Ishikawa (cell line): ENCODE data around the gene STX17.

Source experiments
- CEBPB ChIP-seq: IDR thresholded peaks from 2 replicates; pipeline ENCODE4 v1.6.1; 2012
- CREB1 ChIP-seq: IDR thresholded peaks from 2 replicates; pipeline ENCODE4 v1.6.1; 2012; ENCODE audit warnings: low read depth
- EP300 ChIP-seq: IDR thresholded peaks from 2 replicates; pipeline ENCODE4 v1.6.1; 2012; ENCODE audit warnings: borderline replicate concordance
- FOXM1 ChIP-seq: IDR thresholded peaks from 2 replicates; pipeline ENCODE4 v1.6.1; 2012; ENCODE audit warnings: low read depth, borderline replicate concordance
- NFIC ChIP-seq: IDR thresholded peaks from 2 replicates; pipeline ENCODE4 v1.6.1; 2012
- RAD21 ChIP-seq: IDR thresholded peaks from 2 replicates; pipeline ENCODE4 v1.6.1; 2012; ENCODE audit warnings: low read depth
- REST ChIP-seq: IDR thresholded peaks from 2 replicates; pipeline ENCODE4 v1.6.1; 2012; ENCODE audit warnings: low read depth, mild to moderate bottlenecking
- TAF1 ChIP-seq: IDR thresholded peaks from 2 replicates; pipeline ENCODE4 v1.6.1; 2012; ENCODE audit warnings: low read depth, mild to moderate bottlenecking
- TCF12 ChIP-seq: IDR thresholded peaks from 2 replicates; pipeline ENCODE4 v1.6.1; 2012; ENCODE audit warnings: low read depth
- TEAD4 ChIP-seq: IDR thresholded peaks from 2 replicates; pipeline ENCODE4 v1.6.1; 2012
- YY1 ChIP-seq: IDR thresholded peaks from 2 replicates; pipeline ENCODE4 v1.6.1; 2012; ENCODE audit warnings: low read depth
- TF ChIP-seq, protein P1 (sequence below): IDR thresholded peaks from 2 replicates; pipeline ENCODE4 v1.6.1; 2012
- TF ChIP-seq, protein P2 (sequence below): IDR thresholded peaks from 2 replicates; pipeline ENCODE4 v1.6.1; 2012

DNA sequence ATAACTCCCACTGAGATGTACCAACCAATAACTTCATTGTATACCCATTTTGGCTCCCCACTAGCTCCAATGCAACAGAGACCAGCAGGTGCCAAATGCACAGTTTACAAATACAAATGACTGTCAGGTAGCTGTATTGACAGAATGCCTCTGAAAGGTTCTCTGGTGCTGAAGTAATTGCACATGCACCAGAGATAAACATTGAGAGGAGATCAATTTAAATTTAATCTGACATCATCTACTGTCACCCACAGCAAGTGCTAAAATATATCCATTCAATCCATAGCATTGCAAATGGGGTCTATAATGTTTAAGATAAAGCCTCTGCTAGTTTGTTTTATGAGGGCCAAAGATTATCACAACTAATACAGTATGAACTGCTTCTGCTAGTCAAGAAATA, 80.2 kb downstream of the STX17 start:
- TF ChIP-seq TAF1 (no peak), CREB1 (no peak), EP300 (no peak), RAD21 (no peak), YY1 (no peak), TCF12 (no peak), REST (no peak), NFIC (no peak), CEBPB (no peak), TEAD4 (no peak), FOXM1 (no peak)
- TF ChIP-seq, protein P1, sequence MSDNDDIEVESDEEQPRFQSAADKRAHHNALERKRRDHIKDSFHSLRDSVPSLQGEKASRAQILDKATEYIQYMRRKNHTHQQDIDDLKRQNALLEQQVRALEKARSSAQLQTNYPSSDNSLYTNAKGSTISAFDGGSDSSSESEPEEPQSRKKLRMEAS: no peak
- TF ChIP-seq, protein P2, sequence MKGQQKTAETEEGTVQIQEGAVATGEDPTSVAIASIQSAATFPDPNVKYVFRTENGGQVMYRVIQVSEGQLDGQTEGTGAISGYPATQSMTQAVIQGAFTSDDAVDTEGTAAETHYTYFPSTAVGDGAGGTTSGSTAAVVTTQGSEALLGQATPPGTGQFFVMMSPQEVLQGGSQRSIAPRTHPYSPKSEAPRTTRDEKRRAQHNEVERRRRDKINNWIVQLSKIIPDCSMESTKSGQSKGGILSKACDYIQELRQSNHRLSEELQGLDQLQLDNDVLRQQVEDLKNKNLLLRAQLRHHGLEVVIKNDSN: no peak
